HUES64 (cell line): ENCODE results near the gene FAM120C.

ENCODE experiments used
- H3K27ac ChIP-seq: 2 replicates; pipeline ENCODE4 v1.7.0; 2013; ENCODE audit warnings: low read depth, low read length, inconsistent platforms
- H3K27me3 ChIP-seq: 2 replicates; pipeline ENCODE4 v1.6.1; 2013; ENCODE audit warnings: mild to moderate bottlenecking, low read length; ENCODE audit not compliant: insufficient read depth
- H3K36me3 ChIP-seq: 2 replicates; pipeline ENCODE4 v1.6.1; 2013; ENCODE audit warnings: mild to moderate bottlenecking, low read length; ENCODE audit not compliant: insufficient read depth
- H3K4me1 ChIP-seq: 2 replicates; pipeline ENCODE4 v1.6.1; 2013; ENCODE audit warnings: mild to moderate bottlenecking, low read length, moderate library complexity; ENCODE audit not compliant: insufficient read depth
- H3K4me3 ChIP-seq: 2 replicates; pipeline ENCODE4 v1.5.1; 2013; ENCODE audit warnings: mild to moderate bottlenecking, low read length, moderate library complexity
- H3K9ac ChIP-seq: 2 replicates; pipeline ENCODE4 v1.6.1; 2013; ENCODE audit warnings: mild to moderate bottlenecking, low read depth, low read length
- H3K9me3 ChIP-seq: 2 replicates; pipeline ENCODE4 v1.6.1; 2013; ENCODE audit warnings: low read depth, low read length; ENCODE audit not compliant: insufficient read depth
- WGBS: fragments of 150-250, 120-280 bp; methylation state at CpG from one replicate; pipeline ENCODE4 v1.1.7; 2013; ENCODE audit warnings: missing lambda C conversion rate; 5-methylcytosine and 5-hydroxymethylcytosine counted together

The FAM120C gene

GRCh38 chrX:54030329-54030728, 152.7 kb downstream of the FAM120C start:
- peaks cover 40% of the 10 kb centered on the region for H3K36me3 ChIP-seq
- no peaks in the 10 kb centered on the region for H3K27me3 ChIP-seq
- H3K4me3 ChIP-seq = no peak overlapping the region
- no peaks in the 10 kb centered on the region for H3K9me3 ChIP-seq
- H3K4me1 ChIP-seq = no peaks in the 10 kb centered on the region
- no peak overlapping the region for H3K27ac ChIP-seq
- 93% methylated on average over 4 of the region's 4 CpGs for WGBS
- no peak overlapping the region for H3K9ac ChIP-seq

GRCh38 chrX:54029529-54030143, 153.4 kb downstream of the FAM120C start:
- H3K9me3 ChIP-seq = no peaks in the 10 kb centered on the region
- no peaks in the 10 kb centered on the region for H3K27me3 ChIP-seq
- H3K4me3 ChIP-seq = no peak overlapping the region
- 96% methylated on average over 10 of the region's 10 CpGs for WGBS
- H3K4me1 ChIP-seq = no peaks in the 10 kb centered on the region
- H3K9ac ChIP-seq = no peak overlapping the region
- no peak overlapping the region for H3K27ac ChIP-seq
- H3K36me3 ChIP-seq = peaks cover 39% of the 10 kb centered on the region

GRCh38 chrX:54024350-54024749, 158.7 kb downstream of the FAM120C start:
- Histone ChIP-seq H3K4me3 (no peak overlapping the region), H3K36me3 (peaks cover 36% of the 10 kb centered on the region), H3K9me3 (no peaks in the 10 kb centered on the region), H3K27ac (no peak overlapping the region), H3K27me3 (no peaks in the 10 kb centered on the region), H3K4me1 (no peaks in the 10 kb centered on the region), H3K9ac (no peak overlapping the region)
- 95% methylated on average over 5 of the region's 5 CpGs for WGBS
